ENCODE data around the gene MAP3K9. TPM values are rescaled to one million over a fixed set of nuclear protein-coding genes. Genes with fewer than 3 reads are reported as not detected.

The MAP3K9 gene
- total and polyA plus RNA-seq, 8 donors = 0.46 to 11.0 (median 7.1) TPM

- intact Hi-C loops (cut with DNase I; ENCODE audit: low total_unique reads) = no loop called here
Observed at GRCh38 chr14:70814466-70814865, 5.2 kb upstream of the MAP3K9 start.

GRCh38 chr14:70812124-70812818 is 3.0 kb upstream of the MAP3K9 start:
- TF ChIP-seq POLR2AphosphoS5 (IDR thresholded peaks at IDR 0.05) = no peak
- TF ChIP-seq CTCF (IDR thresholded peaks at IDR 0.05) = no peak
- TF ChIP-seq POLR2A (IDR thresholded peaks at IDR 0.05) = no peak
- no peak for TF ChIP-seq EP300 (IDR thresholded peaks at IDR 0.05)
- intact Hi-C loops (cut with DNase I; ENCODE audit: low total_unique reads) = no loop called here
- Histone ChIP-seq H3K4me3 (no peak overlapping the region), H3K27ac (no peak overlapping the region), H3K27me3 (peaks cover 0 to 18% (median 7%) of the 10 kb centered on the region in 3 donors), H3K9me3 (no peaks in the 10 kb centered on the region), H3K4me1 (peaks cover 2 to 37% (median 28%) of the 10 kb centered on the region in 4 donors), H3K36me3 (no peaks in the 10 kb centered on the region)
- DNase-seq = peak in 1 of 2 donors; percentile 55
- 61 to 68% (median 65%) methylated on average over 2 of the region's 2 CpGs for WGBS, 5 donors

More at GRCh38 chr14:70814466-70814865, 5.2 kb upstream of the MAP3K9 start:
- H3K36me3 ChIP-seq = no peaks in the 10 kb centered on the region
- TF ChIP-seq POLR2AphosphoS5 (IDR thresholded peaks at IDR 0.05) (no peak), CTCF (IDR thresholded peaks at IDR 0.05) (no peak), EP300 (IDR thresholded peaks at IDR 0.05) (no peak), POLR2A (IDR thresholded peaks at IDR 0.05) (no peak)
- DNase-seq = no peak
- H3K27me3 ChIP-seq = no peaks in the 10 kb centered on the region
- no peak overlapping the region for H3K4me3 ChIP-seq
- H3K9me3 ChIP-seq = no peaks in the 10 kb centered on the region
- H3K27ac ChIP-seq = no peak overlapping the region
- 70 to 83% (median 71%) methylated on average over 1 of the region's 1 CpG for whole genome bisulfite sequencing, 5 donors
- H3K4me1 ChIP-seq = peaks cover 3 to 29% (median 21%) of the 10 kb centered on the region in 4 donors

GRCh38 chr14:70811578-70811977 is 2.3 kb upstream of the MAP3K9 start:
- no peaks in the 10 kb centered on the region for H3K36me3 ChIP-seq
- no peak overlapping the region for H3K27ac ChIP-seq
- H3K4me3 ChIP-seq = no peak overlapping the region
- 86 to 96% (median 93%) methylated on average over 2 of the region's 2 CpGs for WGBS, 5 donors
- peaks cover 0 to 31% (median 26%) of the 10 kb centered on the region in 4 donors for H3K4me1 ChIP-seq
- no peak for DNase-seq
- H3K27me3 ChIP-seq = peaks cover 0 to 24% (median 7%) of the 10 kb centered on the region in 3 donors
- H3K9me3 ChIP-seq = no peaks in the 10 kb centered on the region
- intact Hi-C loops (cut with DNase I; ENCODE audit: low total_unique reads) = no loop called here
- TF ChIP-seq POLR2AphosphoS5 (IDR thresholded peaks at IDR 0.05) (no peak), CTCF (IDR thresholded peaks at IDR 0.05) (no peak), EP300 (IDR thresholded peaks at IDR 0.05) (no peak), POLR2A (IDR thresholded peaks at IDR 0.05) (no peak)

- H3K4me1 ChIP-seq = peaks cover 0 to 31% (median 26%) of the 10 kb centered on the region in 4 donors
- no peak overlapping the region for H3K4me3 ChIP-seq
- WGBS, 5 donors = 85 to 93% (median 90%) methylated on average over 2 of the region's 2 CpGs
- intact Hi-C loops (cut with DNase I; ENCODE audit: low total_unique reads) = no loop called here
- DNase-seq = no peak
- H3K27ac ChIP-seq = no peak overlapping the region
- H3K36me3 ChIP-seq = no peaks in the 10 kb centered on the region
- H3K27me3 ChIP-seq = peaks cover 0 to 26% (median 7%) of the 10 kb centered on the region in 3 donors
- no peaks in the 10 kb centered on the region for H3K9me3 ChIP-seq
- TF ChIP-seq EP300 (IDR thresholded peaks at IDR 0.05) = no peak
- TF ChIP-seq CTCF (IDR thresholded peaks at IDR 0.05) = no peak
- TF ChIP-seq POLR2AphosphoS5 (IDR thresholded peaks at IDR 0.05) = no peak
- TF ChIP-seq POLR2A (IDR thresholded peaks at IDR 0.05) = no peak
Observed at GRCh38 chr14:70811050-70811449, 1.7 kb upstream of the MAP3K9 start.

Data from stomach (tissue), 9 donors.